Liver (tissue), 9 donors: Measurements from ENCODE around the gene CHST13. TPM values are rescaled to one million over a fixed set of nuclear protein-coding genes. Genes with fewer than 3 reads are reported as not detected.
A peak's percentile ranks its signal among the peaks of the same experiment; 100 is the strongest.

Source experiments
- DNase-seq: peaks from one replicate; pipeline ENCODE4 v3.0.0-alpha.2; 2017; ENCODE audit warnings: low spot score
- H3K27ac ChIP-seq, 2 donors: one replicate each; pipeline ENCODE4 v1.7.0; 2013; ENCODE audit warnings: inconsistent platforms in 2 of 2, low read length in 2 of 2, control low read depth in 1 of 2, low read depth in 1 of 2, mild to moderate bottlenecking in 1 of 2
- H3K27me3 ChIP-seq, 4 donors: one replicate each; pipeline versions ENCODE4 v1.6.1 to v1.7.0; 2013; ENCODE audit warnings: low read length in 3 of 4, inconsistent platforms in 1 of 4, mild to moderate bottlenecking in 1 of 4, moderate library complexity in 1 of 4; ENCODE audit not compliant: control insufficient read depth in 4 of 4, insufficient read depth in 4 of 4
- H3K36me3 ChIP-seq, 4 donors: one replicate each; pipeline versions ENCODE4 v1.6.1 to v1.7.0; 2013; ENCODE audit warnings: low read length in 3 of 4, mild to moderate bottlenecking in 3 of 4, low read depth in 1 of 4, moderate library complexity in 1 of 4; ENCODE audit not compliant: control insufficient read depth in 4 of 4, insufficient read depth in 3 of 4
- H3K4me1 ChIP-seq, 4 donors: one replicate each; pipeline versions ENCODE4 v1.6.1 to v1.7.0; 2013; ENCODE audit warnings: low read length in 3 of 4, mild to moderate bottlenecking in 3 of 4, moderate library complexity in 1 of 4; ENCODE audit not compliant: control insufficient read depth in 4 of 4, insufficient read depth in 4 of 4
- H3K4me3 ChIP-seq, 3 donors: one replicate each; pipeline versions ENCODE4 v1.6.1 to v1.7.0; 2013; ENCODE audit warnings: low read length in 3 of 3, control low read depth in 1 of 3, low read depth in 1 of 3, mild to moderate bottlenecking in 1 of 3
- H3K9ac ChIP-seq, 2 donors: one replicate each; pipeline ENCODE4 v1.7.0; 2013; ENCODE audit warnings: low read length in 2 of 2, mild to moderate bottlenecking in 2 of 2, moderate library complexity in 2 of 2, control low read depth in 1 of 2, low read depth in 1 of 2
- H3K9me3 ChIP-seq, 4 donors: one replicate each; pipeline versions ENCODE4 v1.6.1 to v1.7.0; 2013; ENCODE audit warnings: low read length in 3 of 4; ENCODE audit not compliant: control insufficient read depth in 4 of 4
- EGR1 ChIP-seq, 2 donors: IDR thresholded peaks; 2 replicates each; pipeline ENCODE4 v1.6.1; 2016 to 2018; ENCODE audit warnings: antibody characterized with exemption in 2 of 2, low read depth in 2 of 2
- FOXA1 ChIP-seq: IDR thresholded peaks from 2 replicates; pipeline ENCODE4 v1.6.1; 2016; ENCODE audit warnings: antibody characterized with exemption
- FOXA2 ChIP-seq: IDR thresholded peaks from 2 replicates; pipeline ENCODE4 v1.6.1; 2016; ENCODE audit warnings: antibody characterized with exemption
- GABPA ChIP-seq, 2 donors: IDR thresholded peaks in 1 of 2; conservative IDR thresholded peaks in 1 of 2; 2 replicates each; pipeline ENCODE4 v1.6.1; 2016; ENCODE audit warnings: antibody characterized with exemption in 2 of 2, mild to moderate bottlenecking in 1 of 2, moderate library complexity in 1 of 2
- HNF4A ChIP-seq, 2 donors: conservative IDR thresholded peaks; 2 replicates each; pipeline ENCODE4 v1.6.1; 2016; ENCODE audit warnings: antibody characterized with exemption in 2 of 2, mild to moderate bottlenecking in 2 of 2
- HNF4G ChIP-seq: IDR thresholded peaks from 2 replicates; pipeline ENCODE4 v1.6.1; 2016; ENCODE audit warnings: antibody characterized with exemption
- JUND ChIP-seq, 2 donors: IDR thresholded peaks; 2 replicates each; pipeline ENCODE4 v1.6.1; 2016; ENCODE audit warnings: antibody characterized with exemption in 2 of 2
- NR2F2 ChIP-seq: IDR thresholded peaks from 2 replicates; pipeline ENCODE4 v1.6.1; 2016; ENCODE audit warnings: antibody characterized with exemption
- RAD21 ChIP-seq, 2 donors: IDR thresholded peaks; 2 replicates each; pipeline ENCODE4 v1.6.1; 2016; ENCODE audit warnings: antibody characterized with exemption in 2 of 2, mild to moderate bottlenecking in 2 of 2
- REST ChIP-seq: IDR thresholded peaks from 2 replicates; pipeline ENCODE4 v1.6.1; 2016; ENCODE audit warnings: antibody characterized with exemption, mild to moderate bottlenecking
- RXRA ChIP-seq, 2 donors: IDR thresholded peaks; 2 replicates each; pipeline ENCODE4 v1.6.1; 2017 to 2018; ENCODE audit warnings: antibody characterized with exemption in 2 of 2, mild to moderate bottlenecking in 1 of 2
- SP1 ChIP-seq: IDR thresholded peaks from 2 replicates; pipeline ENCODE4 v1.6.1; 2018; ENCODE audit warnings: antibody characterized with exemption, mild to moderate bottlenecking
- TAF1 ChIP-seq: conservative IDR thresholded peaks from 2 replicates; pipeline ENCODE4 v1.6.1; 2016; ENCODE audit warnings: antibody characterized with exemption, mild to moderate bottlenecking
- YY1 ChIP-seq: IDR thresholded peaks from 2 replicates; pipeline ENCODE4 v1.6.1; 2016; ENCODE audit warnings: antibody characterized with exemption, mild to moderate bottlenecking
- WGBS: extraction: QIAGEN DNeasy Blood & Tissue Kit; methylation state at CpG from one replicate; pipeline ENCODE4 v1.1.7; 2013; 5-methylcytosine and 5-hydroxymethylcytosine counted together
- polyA plus RNA-seq, 2 donors: library from polyadenylated mRNA; stranded (reverse) in 1 of 2; unstranded in 1 of 2; fragments of 200-250 nt in 1 of 2; fragments of >200 nt in 1 of 2; fragmentation: Nextera tagmentation in 1 of 2; extraction: Ambion mirVana in 1 of 2; gene quantifications; one replicate each; pipeline versions ENCODE4 v1.2.1 to v1.2.3, GENCODE V29; 2013 to 2015
- total RNA-seq, 2 donors: library from RNA; depleted of rRNA; stranded (reverse); fragments of >200 nt; gene quantifications; one replicate each; pipeline ENCODE4 v1.2.3, GENCODE V29; 2014
- TF ChIP-seq, protein P1 (sequence below): fragments of 150-350 bp; IDR thresholded peaks from 2 replicates; pipeline ENCODE4 v1.5.1; 2017; ENCODE audit warnings: improper control_type of control experiment, low read depth, low read length; ENCODE audit not compliant: missing input control
- TF ChIP-seq, protein P2 (sequence below): IDR thresholded peaks from 2 replicates; pipeline ENCODE4 v1.6.1; 2016; ENCODE audit warnings: antibody characterized with exemption
- TF ChIP-seq, protein P3 (sequence below): IDR thresholded peaks from 2 replicates; pipeline ENCODE4 v1.6.1; 2016; ENCODE audit warnings: antibody characterized with exemption
- donor health status: healthy.
- donor health status: healthy.
- donor health status: healthy.
- donor health status: healthy.
- donor health status: healthy.

CHST13 gene
- total and polyA plus RNA-seq, 4 donors: 19.7 to 39.1 (median 25.2) TPM

DNA sequence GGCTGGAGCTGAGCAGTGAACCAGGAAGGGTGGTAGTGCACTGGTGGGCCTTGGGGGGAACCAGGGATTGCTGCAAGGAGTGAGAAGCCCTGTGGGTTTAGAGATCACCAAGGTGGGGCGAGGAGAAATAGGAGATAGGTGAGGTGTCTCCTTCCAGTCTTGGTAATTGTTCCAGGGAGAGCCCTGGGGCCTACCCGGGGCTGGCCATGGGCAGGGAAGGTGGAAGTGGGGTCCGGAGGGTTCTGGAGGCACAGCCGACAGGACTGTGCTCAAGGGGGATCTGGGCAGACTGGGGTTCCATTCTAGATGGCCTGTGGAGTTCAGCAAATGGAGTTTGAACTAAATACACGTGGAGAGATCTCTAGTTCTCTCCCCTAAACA lies 4.5 kb downstream of the CHST13 start:
- Histone ChIP-seq H3K9me3 (no peaks in the 10 kb centered on the region), H3K4me3 (no peak overlapping the region), H3K4me1 (peaks cover 18 to 79% (median 60%) of the 10 kb centered on the region in 4 donors), H3K9ac (peak overlapping the region in 1 of 2 donors; percentile 72), H3K27ac (peak overlapping the region; percentile 94 to 96), H3K36me3 (no peaks in the 10 kb centered on the region), H3K27me3 (no peaks in the 10 kb centered on the region)
- TF ChIP-seq REST: no peak
- TF ChIP-seq, protein P1, sequence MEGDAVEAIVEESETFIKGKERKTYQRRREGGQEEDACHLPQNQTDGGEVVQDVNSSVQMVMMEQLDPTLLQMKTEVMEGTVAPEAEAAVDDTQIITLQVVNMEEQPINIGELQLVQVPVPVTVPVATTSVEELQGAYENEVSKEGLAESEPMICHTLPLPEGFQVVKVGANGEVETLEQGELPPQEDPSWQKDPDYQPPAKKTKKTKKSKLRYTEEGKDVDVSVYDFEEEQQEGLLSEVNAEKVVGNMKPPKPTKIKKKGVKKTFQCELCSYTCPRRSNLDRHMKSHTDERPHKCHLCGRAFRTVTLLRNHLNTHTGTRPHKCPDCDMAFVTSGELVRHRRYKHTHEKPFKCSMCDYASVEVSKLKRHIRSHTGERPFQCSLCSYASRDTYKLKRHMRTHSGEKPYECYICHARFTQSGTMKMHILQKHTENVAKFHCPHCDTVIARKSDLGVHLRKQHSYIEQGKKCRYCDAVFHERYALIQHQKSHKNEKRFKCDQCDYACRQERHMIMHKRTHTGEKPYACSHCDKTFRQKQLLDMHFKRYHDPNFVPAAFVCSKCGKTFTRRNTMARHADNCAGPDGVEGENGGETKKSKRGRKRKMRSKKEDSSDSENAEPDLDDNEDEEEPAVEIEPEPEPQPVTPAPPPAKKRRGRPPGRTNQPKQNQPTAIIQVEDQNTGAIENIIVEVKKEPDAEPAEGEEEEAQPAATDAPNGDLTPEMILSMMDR: peak; percentile 2
- 57% methylated on average over 5 of the region's 5 CpGs for WGBS
- no peak for DNase-seq

- Histone ChIP-seq H3K9ac (peak overlapping the region in 1 of 2 donors; percentile 72), H3K36me3 (no peaks in the 10 kb centered on the region), H3K27ac (peak overlapping the region; percentile 94 to 96), H3K4me3 (peak overlapping the region in 1 of 3 donors; percentile 0), H3K9me3 (no peaks in the 10 kb centered on the region), H3K4me1 (peaks cover 18 to 78% (median 56%) of the 10 kb centered on the region in 4 donors), H3K27me3 (no peaks in the 10 kb centered on the region)
- 30% methylated on average over 14 of the region's 14 CpGs for WGBS
- DNase-seq: peak; percentile 65
- peak; percentile 70 to 84 for TF ChIP-seq RXRA (IDR thresholded peaks at IDR 0.05)
- TF ChIP-seq RAD21 (IDR thresholded peaks at IDR 0.05): peak in 1 of 2 donors; percentile 50
- TF ChIP-seq, protein P2, sequence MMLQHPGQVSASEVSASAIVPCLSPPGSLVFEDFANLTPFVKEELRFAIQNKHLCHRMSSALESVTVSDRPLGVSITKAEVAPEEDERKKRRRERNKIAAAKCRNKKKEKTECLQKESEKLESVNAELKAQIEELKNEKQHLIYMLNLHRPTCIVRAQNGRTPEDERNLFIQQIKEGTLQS: peak; percentile 92
- TF ChIP-seq HNF4G: no peak
- TF ChIP-seq GABPA (IDR thresholded peaks at IDR 0.05 in 1 of 2, conservative IDR thresholded peaks at IDR 0.05 in 1 of 2): no peak
- no peak for TF ChIP-seq FOXA1
- no peak for TF ChIP-seq TAF1
- no peak for TF ChIP-seq NR2F2
- TF ChIP-seq YY1: peak; percentile 90
- TF ChIP-seq, protein P3, sequence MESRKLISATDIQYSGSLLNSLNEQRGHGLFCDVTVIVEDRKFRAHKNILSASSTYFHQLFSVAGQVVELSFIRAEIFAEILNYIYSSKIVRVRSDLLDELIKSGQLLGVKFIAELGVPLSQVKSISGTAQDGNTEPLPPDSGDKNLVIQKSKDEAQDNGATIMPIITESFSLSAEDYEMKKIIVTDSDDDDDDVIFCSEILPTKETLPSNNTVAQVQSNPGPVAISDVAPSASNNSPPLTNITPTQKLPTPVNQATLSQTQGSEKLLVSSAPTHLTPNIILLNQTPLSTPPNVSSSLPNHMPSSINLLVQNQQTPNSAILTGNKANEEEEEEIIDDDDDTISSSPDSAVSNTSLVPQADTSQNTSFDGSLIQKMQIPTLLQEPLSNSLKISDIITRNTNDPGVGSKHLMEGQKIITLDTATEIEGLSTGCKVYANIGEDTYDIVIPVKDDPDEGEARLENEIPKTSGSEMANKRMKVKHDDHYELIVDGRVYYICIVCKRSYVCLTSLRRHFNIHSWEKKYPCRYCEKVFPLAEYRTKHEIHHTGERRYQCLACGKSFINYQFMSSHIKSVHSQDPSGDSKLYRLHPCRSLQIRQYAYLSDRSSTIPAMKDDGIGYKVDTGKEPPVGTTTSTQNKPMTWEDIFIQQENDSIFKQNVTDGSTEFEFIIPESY: peak; percentile 65
- TF ChIP-seq JUND (IDR thresholded peaks at IDR 0.05): peak in 1 of 2 donors; percentile 42
- peak; percentile 66 to 80 for TF ChIP-seq HNF4A (conservative IDR thresholded peaks at IDR 0.05)
- TF ChIP-seq EGR1 (IDR thresholded peaks at IDR 0.05; ENCODE audit: low read depth in 2 of 2): peak in 1 of 2 donors; percentile 25
- TF ChIP-seq, protein P1: peak; percentile 72
- peak; percentile 53 for TF ChIP-seq FOXA2
- peak; percentile 81 for TF ChIP-seq SP1
- TF ChIP-seq REST: no peak
Observed at GRCh38 chr3:126528800-126529541, 5.0 kb downstream of the CHST13 start.
